H1 (cell line): ENCODE data around the gene OPCML.

Experiments used
- EGR1 ChIP-seq: IDR thresholded peaks from 2 replicates; pipeline ENCODE4 v1.6.1; 2011; ENCODE audit warnings: low read depth, low read length, borderline replicate concordance
- KDM5A ChIP-seq: fragments of 200-600 bp; IDR thresholded peaks from 2 replicates; pipeline ENCODE4 v1.7.1; 2012; ENCODE audit warnings: mild to moderate bottlenecking, low read length, inconsistent platforms, mixed read lengths
- RAD21 ChIP-seq, 2 experiments: IDR thresholded peaks in 1 of 2; conservative IDR thresholded peaks in 1 of 2; 2 replicates each; pipeline ENCODE4 v1.6.1; 2011; ENCODE audit warnings: low read depth in 2 of 2, low read length in 2 of 2, improper control_type of control experiment in 1 of 2, inconsistent platforms in 1 of 2, mild to moderate bottlenecking in 1 of 2, moderate library complexity in 1 of 2
- SRF ChIP-seq: IDR thresholded peaks from 2 replicates; pipeline ENCODE4 v1.6.1; 2011; ENCODE audit warnings: mild to moderate bottlenecking, low read depth, low read length, moderate library complexity
- SUZ12 ChIP-seq: fragments of 200-600 bp; sonication (generic); IDR thresholded peaks from 2 replicates; pipeline ENCODE4 v1.6.1; 2012; ENCODE audit warnings: mild to moderate bottlenecking, inconsistent platforms, low read length, moderate library complexity, mixed read lengths
- TF ChIP-seq, protein P1 (sequence below), 3 experiments: IDR thresholded peaks; 1 replicate in 2 of 3; 2 replicates in 1 of 3; pipeline versions ENCODE4 v1.5.1 to v1.6.1; 2011; ENCODE audit warnings: low read length in 3 of 3, mild to moderate bottlenecking in 3 of 3, inconsistent platforms in 2 of 3, low read depth in 1 of 3, moderate library complexity in 1 of 3; ENCODE audit not compliant: insufficient read depth in 1 of 3; ENCODE audit errors: control extremely low read depth in 1 of 3
- TF ChIP-seq, protein P2 (sequence below): IDR thresholded peaks from 2 replicates; pipeline ENCODE4 v1.6.1; 2012; ENCODE audit warnings: inconsistent platforms
- TF ChIP-seq, protein P3 (sequence below): IDR thresholded peaks from 2 replicates; pipeline ENCODE4 v1.6.1; 2011; ENCODE audit warnings: low read depth, mild to moderate bottlenecking, low read length; ENCODE audit not compliant: insufficient read depth

DNA sequence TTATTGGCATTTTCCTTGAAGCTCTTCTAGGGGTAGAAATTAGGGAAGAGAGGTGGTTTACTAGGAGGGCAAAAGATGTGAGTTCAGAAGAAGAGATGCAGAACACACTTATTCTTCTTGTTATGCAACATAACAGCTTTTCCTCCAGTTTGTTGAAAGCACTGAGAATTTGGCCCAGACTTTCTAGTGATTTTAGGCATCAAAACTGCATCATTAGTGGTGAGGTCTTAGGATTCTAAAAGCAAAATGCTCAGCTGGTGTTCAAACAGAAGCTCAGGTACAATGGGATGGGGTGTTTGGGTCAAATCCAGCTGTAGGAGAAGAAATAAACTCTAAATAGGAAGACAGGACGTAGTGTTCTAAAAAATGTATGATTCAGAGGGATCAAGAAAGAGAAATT lies 221.1 kb downstream of the OPCML start:
- TF ChIP-seq EGR1, result no peak
- no peak for TF ChIP-seq SUZ12
- TF ChIP-seq KDM5A, result no peak
- TF ChIP-seq, protein P1, sequence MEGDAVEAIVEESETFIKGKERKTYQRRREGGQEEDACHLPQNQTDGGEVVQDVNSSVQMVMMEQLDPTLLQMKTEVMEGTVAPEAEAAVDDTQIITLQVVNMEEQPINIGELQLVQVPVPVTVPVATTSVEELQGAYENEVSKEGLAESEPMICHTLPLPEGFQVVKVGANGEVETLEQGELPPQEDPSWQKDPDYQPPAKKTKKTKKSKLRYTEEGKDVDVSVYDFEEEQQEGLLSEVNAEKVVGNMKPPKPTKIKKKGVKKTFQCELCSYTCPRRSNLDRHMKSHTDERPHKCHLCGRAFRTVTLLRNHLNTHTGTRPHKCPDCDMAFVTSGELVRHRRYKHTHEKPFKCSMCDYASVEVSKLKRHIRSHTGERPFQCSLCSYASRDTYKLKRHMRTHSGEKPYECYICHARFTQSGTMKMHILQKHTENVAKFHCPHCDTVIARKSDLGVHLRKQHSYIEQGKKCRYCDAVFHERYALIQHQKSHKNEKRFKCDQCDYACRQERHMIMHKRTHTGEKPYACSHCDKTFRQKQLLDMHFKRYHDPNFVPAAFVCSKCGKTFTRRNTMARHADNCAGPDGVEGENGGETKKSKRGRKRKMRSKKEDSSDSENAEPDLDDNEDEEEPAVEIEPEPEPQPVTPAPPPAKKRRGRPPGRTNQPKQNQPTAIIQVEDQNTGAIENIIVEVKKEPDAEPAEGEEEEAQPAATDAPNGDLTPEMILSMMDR (IDR thresholded peaks at IDR 0.05; ENCODE audit: control extremely low read depth in 1 of 3, insufficient read depth in 1 of 3, low read depth in 1 of 3, low read length in 3 of 3), result no peak
- no peak for TF ChIP-seq SRF
- TF ChIP-seq, protein P2, sequence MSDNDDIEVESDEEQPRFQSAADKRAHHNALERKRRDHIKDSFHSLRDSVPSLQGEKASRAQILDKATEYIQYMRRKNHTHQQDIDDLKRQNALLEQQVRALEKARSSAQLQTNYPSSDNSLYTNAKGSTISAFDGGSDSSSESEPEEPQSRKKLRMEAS, result no peak
- no peak for TF ChIP-seq RAD21 (IDR thresholded peaks at IDR 0.05 in 1 of 2, conservative IDR thresholded peaks at IDR 0.05 in 1 of 2; ENCODE audit: low read depth in 2 of 2, low read length in 2 of 2)
- TF ChIP-seq, protein P3, sequence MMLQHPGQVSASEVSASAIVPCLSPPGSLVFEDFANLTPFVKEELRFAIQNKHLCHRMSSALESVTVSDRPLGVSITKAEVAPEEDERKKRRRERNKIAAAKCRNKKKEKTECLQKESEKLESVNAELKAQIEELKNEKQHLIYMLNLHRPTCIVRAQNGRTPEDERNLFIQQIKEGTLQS, result no peak
